MM.1S (cell line): Measurements from ENCODE around the gene STX10.

ENCODE experiments used
- DNase-seq: peaks from one replicate; pipeline ENCODE4 v3.0.0-alpha.2; 2015
- H2AFZ ChIP-seq: fragments of 300-600 bp; sonication (generic); 2 replicates; pipeline ENCODE4 v1.6.0; 2016; ENCODE audit warnings: antibody characterized with exemption, low read length
- H3F3A ChIP-seq: fragments of 300-600 bp; sonication (generic); 2 replicates; pipeline ENCODE4 v1.6.1; 2016; ENCODE audit warnings: mild to moderate bottlenecking, antibody characterized with exemption, low read length, moderate library complexity, mixed read lengths; ENCODE audit not compliant: insufficient read depth
- H3K27ac ChIP-seq: fragments of 300-600 bp; sonication (generic); 2 replicates; pipeline ENCODE4 v1.5.1; 2016; ENCODE audit warnings: mild to moderate bottlenecking, low read length
- H3K27me3 ChIP-seq: fragments of 300-600 bp; sonication (generic); replicated peaks from 2 replicates; pipeline ENCODE4 v1.6.0; 2016; ENCODE audit warnings: low read length; ENCODE audit not compliant: insufficient read depth
- H3K36me3 ChIP-seq: fragments of 300-600 bp; sonication (generic); replicated peaks from 2 replicates; pipeline ENCODE4 v1.6.1; 2016; ENCODE audit warnings: mild to moderate bottlenecking, low read length, mixed read lengths; ENCODE audit not compliant: insufficient read depth
- H3K4me1 ChIP-seq: fragments of 300-600 bp; sonication (generic); 2 replicates; pipeline ENCODE4 v1.6.1; 2016; ENCODE audit warnings: low read length, mixed read lengths
- H3K4me2 ChIP-seq: fragments of 300-600 bp; sonication (generic); 2 replicates; pipeline ENCODE4 v1.6.0; 2016; ENCODE audit warnings: low read depth, low read length
- H3K4me3 ChIP-seq: fragments of 300-600 bp; sonication (generic); 2 replicates; pipeline ENCODE4 v1.5.1; 2016; ENCODE audit warnings: low read length, mixed read lengths
- H3K79me2 ChIP-seq: fragments of 300-600 bp; sonication (generic); 2 replicates; pipeline ENCODE4 v1.6.1; 2016; ENCODE audit warnings: mixed run types, low read length, mixed read lengths
- H3K9ac ChIP-seq: fragments of 300-600 bp; sonication (generic); 2 replicates; pipeline ENCODE4 v1.6.1; 2016; ENCODE audit warnings: low read length, mixed read lengths
- H3K9me2 ChIP-seq: fragments of 300-600 bp; sonication (generic); replicated peaks from 2 replicates; pipeline ENCODE4 v1.6.1; 2016; ENCODE audit warnings: mild to moderate bottlenecking, low read length, mixed read lengths; ENCODE audit not compliant: insufficient read depth
- H3K9me3 ChIP-seq: fragments of 300-600 bp; sonication (generic); replicated peaks from 2 replicates; pipeline ENCODE4 v1.6.1; 2016; ENCODE audit warnings: mild to moderate bottlenecking, low read length, mixed read lengths; ENCODE audit not compliant: insufficient read depth
- H4K20me1 ChIP-seq: fragments of 300-600 bp; sonication (generic); 2 replicates; pipeline ENCODE4 v1.6.1; 2016; ENCODE audit warnings: mild to moderate bottlenecking, low read length, moderate library complexity, mixed read lengths; ENCODE audit not compliant: insufficient read depth
- EZH2 ChIP-seq: fragments of 300-600 bp; sonication (generic); optimal IDR thresholded peaks from 2 replicates; pipeline ENCODE3; 2017; ENCODE audit warnings: low read depth, mild to moderate bottlenecking, antibody characterized with exemption, low read length, mixed read lengths
- EZH2phosphoT487 ChIP-seq: fragments of 300-600 bp; sonication (generic); IDR thresholded peaks from 2 replicates; pipeline ENCODE4 v1.6.1; 2018; ENCODE audit warnings: antibody characterized with exemption, low read length
- TF ChIP-seq, protein P1 (sequence below): fragments of 300-600 bp; sonication (generic); IDR thresholded peaks from 2 replicates; pipeline ENCODE4 v1.5.1; 2016; ENCODE audit warnings: antibody characterized with exemption, low read length, mixed read lengths

The STX10 gene

DNA sequence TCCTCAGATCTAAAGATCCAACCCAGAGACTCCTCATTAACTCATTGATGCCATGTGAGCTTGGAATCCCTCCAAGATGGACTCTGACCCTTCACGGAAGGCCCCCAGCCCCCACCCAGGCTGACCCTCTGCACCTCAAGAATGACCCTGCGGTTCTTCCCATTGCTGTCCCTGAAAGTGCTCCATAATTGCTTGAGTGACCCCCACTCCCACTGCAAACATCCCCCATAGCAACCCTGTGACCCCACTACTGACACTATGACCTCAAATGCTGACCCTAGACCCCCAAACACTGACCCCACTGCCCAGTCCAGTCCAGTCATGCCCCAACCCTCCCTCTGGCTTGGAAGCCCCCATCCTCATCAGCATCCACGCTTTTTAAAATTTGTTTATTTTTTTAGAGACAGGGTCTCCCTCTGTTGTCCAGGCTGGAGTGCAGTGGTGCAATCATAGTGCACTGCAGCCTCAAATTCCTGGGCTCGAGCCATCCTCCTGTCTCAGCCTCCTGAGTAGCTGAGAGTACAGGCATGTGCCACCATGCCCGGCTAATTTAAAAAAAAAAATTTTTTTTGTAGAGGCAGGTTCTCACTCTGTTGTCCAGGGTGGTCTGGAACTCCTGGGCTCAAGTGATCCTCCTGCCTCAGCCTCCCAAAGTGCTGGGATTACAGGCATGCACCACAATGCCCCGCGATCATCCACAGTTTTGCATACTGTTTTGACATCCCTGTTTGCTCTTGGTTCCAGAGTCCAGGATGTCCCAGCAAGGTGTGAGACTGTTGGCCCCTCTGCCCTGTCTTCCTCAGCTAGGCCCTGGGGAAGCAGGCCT is 48.4 kb downstream of the STX10 start:
- Histone ChIP-seq H3F3A (peaks cover 20% of the 10 kb centered on the region), H3K4me2 (peak overlapping the region; percentile 95), H3K27me3 (peaks cover 22% of the 10 kb centered on the region), H2AFZ (peak overlapping the region; percentile 87), H4K20me1 (no peaks in the 10 kb centered on the region), H3K9ac (peak overlapping the region; percentile 56), H3K27ac (peak overlapping the region; percentile 54; the same call in 1 of the 2 replicates), H3K79me2 (peaks cover 5% of the 10 kb centered on the region), H3K4me1 (peaks cover 28% of the 10 kb centered on the region), H3K9me2 (no peaks in the 10 kb centered on the region), H3K36me3 (no peaks in the 10 kb centered on the region), H3K4me3 (peak overlapping the region; percentile 67), H3K9me3 (no peaks in the 10 kb centered on the region)
- TF ChIP-seq EZH2, result no peak
- no peak for TF ChIP-seq EZH2phosphoT487
- TF ChIP-seq, protein P1, sequence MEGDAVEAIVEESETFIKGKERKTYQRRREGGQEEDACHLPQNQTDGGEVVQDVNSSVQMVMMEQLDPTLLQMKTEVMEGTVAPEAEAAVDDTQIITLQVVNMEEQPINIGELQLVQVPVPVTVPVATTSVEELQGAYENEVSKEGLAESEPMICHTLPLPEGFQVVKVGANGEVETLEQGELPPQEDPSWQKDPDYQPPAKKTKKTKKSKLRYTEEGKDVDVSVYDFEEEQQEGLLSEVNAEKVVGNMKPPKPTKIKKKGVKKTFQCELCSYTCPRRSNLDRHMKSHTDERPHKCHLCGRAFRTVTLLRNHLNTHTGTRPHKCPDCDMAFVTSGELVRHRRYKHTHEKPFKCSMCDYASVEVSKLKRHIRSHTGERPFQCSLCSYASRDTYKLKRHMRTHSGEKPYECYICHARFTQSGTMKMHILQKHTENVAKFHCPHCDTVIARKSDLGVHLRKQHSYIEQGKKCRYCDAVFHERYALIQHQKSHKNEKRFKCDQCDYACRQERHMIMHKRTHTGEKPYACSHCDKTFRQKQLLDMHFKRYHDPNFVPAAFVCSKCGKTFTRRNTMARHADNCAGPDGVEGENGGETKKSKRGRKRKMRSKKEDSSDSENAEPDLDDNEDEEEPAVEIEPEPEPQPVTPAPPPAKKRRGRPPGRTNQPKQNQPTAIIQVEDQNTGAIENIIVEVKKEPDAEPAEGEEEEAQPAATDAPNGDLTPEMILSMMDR, result no peak
- no peak for DNase-seq

GRCh38 chr19:13100841-13101589 is 49.2 kb downstream of the STX10 start:
- Histone ChIP-seq H3F3A (peaks cover 22% of the 10 kb centered on the region), H4K20me1 (no peaks in the 10 kb centered on the region), H3K27me3 (peaks cover 30% of the 10 kb centered on the region), H3K4me1 (peaks cover 32% of the 10 kb centered on the region), H3K9me2 (no peaks in the 10 kb centered on the region), H3K4me3 (no peak overlapping the region), H3K4me2 (no peak overlapping the region), H3K9me3 (no peaks in the 10 kb centered on the region), H3K36me3 (no peaks in the 10 kb centered on the region), H3K79me2 (peaks cover 5% of the 10 kb centered on the region), H2AFZ (no peak overlapping the region), H3K9ac (no peak overlapping the region), H3K27ac (no peak overlapping the region)
- no peak for DNase-seq
- TF ChIP-seq, protein P1, result no peak
- TF ChIP-seq EZH2, result no peak
- TF ChIP-seq EZH2phosphoT487, result no peak

- H3K27ac ChIP-seq, result no peak overlapping the region
- no peak for DNase-seq
- no peak overlapping the region for H3K9ac ChIP-seq
- H3K4me3 ChIP-seq, result no peak overlapping the region
- peaks cover 38% of the 10 kb centered on the region for H3K27me3 ChIP-seq
- H3K36me3 ChIP-seq, result no peaks in the 10 kb centered on the region
- H3K9me2 ChIP-seq, result no peaks in the 10 kb centered on the region
- H3K4me1 ChIP-seq, result peaks cover 39% of the 10 kb centered on the region
- no peaks in the 10 kb centered on the region for H3K9me3 ChIP-seq
- 0 out of 2 replicates have a peak overlapping the region, but pooled peaks have one; percentile 72 for H3K4me2 ChIP-seq
- no peaks in the 10 kb centered on the region for H4K20me1 ChIP-seq
- TF ChIP-seq, protein P1, result no peak
- TF ChIP-seq EZH2, result no peak
- TF ChIP-seq EZH2phosphoT487, result no peak
- H2AFZ ChIP-seq, result peak overlapping the region; percentile 49
- peaks cover 5% of the 10 kb centered on the region for H3K79me2 ChIP-seq
- peaks cover 29% of the 10 kb centered on the region for H3F3A ChIP-seq
Observed at GRCh38 chr19:13100031-13100588, 50.1 kb downstream of the STX10 start.
